HEK293 (cell line): ENCODE results near the gene CD300LB.

ENCODE experiments used
- CTCF ChIA-PET: fragments of 350-600 bp; formaldehyde crosslinking; extraction: SDS; loops from one replicate; lab custom pipeline; 2021; ENCODE audit warnings: antibody characterized with exemption; lab: Yijun Ruan, JAX
- POLR2A ChIA-PET: fragments of 300-600 bp; formaldehyde crosslinking; extraction: SDS; loops from one replicate; lab custom pipeline; 2020; ENCODE audit warnings: antibody characterized with exemption, inconsistent platforms; lab: Yijun Ruan, JAX
- H3K27ac ChIP-seq: fragments of 200-500 bp; sonication (Bioruptor generic); 2 replicates; pipeline ENCODE4 v1.5.1; 2014; ENCODE audit warnings: low read depth, low read length, control low read depth, inconsistent platforms; ENCODE audit errors: extremely low read depth
- H3K36me3 ChIP-seq, 2 experiments: fragments of 200-500 bp in 1 of 2; sonication (Bioruptor generic) in 1 of 2; 1 replicate in 1 of 2; 2 replicates in 1 of 2; pipeline ENCODE4 v1.5.1; 2014 to 2017; ENCODE audit warnings: inconsistent platforms in 2 of 2, low read length in 2 of 2; ENCODE audit not compliant: control insufficient read depth in 2 of 2, insufficient read depth in 1 of 2
- H3K4me1 ChIP-seq: fragments of 200-500 bp; sonication (Bioruptor generic); 2 replicates; pipeline ENCODE4 v1.5.1; 2014; ENCODE audit warnings: mild to moderate bottlenecking, low read length, inconsistent platforms; ENCODE audit not compliant: control insufficient read depth, insufficient read depth
- H3K4me3 ChIP-seq: 2 replicates; pipeline ENCODE4 v1.5.1; 2011; ENCODE audit warnings: low read depth, mild to moderate bottlenecking, control low read depth, low read length, moderate library complexity
- H3K9me3 ChIP-seq: fragments of 200-500 bp; sonication (Bioruptor generic); 2 replicates; pipeline ENCODE4 v1.5.1; 2014; ENCODE audit warnings: low read depth, low read length, inconsistent platforms; ENCODE audit not compliant: control insufficient read depth, insufficient read depth
- AEBP2 ChIP-seq: fragments of 450-650 bp; formaldehyde crosslinking; IDR thresholded peaks from 2 replicates; pipeline ENCODE4 v1.5.1; 2016; ENCODE audit warnings: missing biosample characterization, missing genetic modification characterization, borderline replicate concordance
- HIC1 ChIP-seq: fragments of 450-650 bp; formaldehyde crosslinking; IDR thresholded peaks from 2 replicates; pipeline ENCODE4 v1.5.1; 2016; ENCODE audit warnings: missing biosample characterization, missing genetic modification characterization
- INSM2 ChIP-seq: fragments of 450-650 bp; formaldehyde crosslinking; IDR thresholded peaks from 2 replicates; pipeline ENCODE4 v1.5.1; 2016; ENCODE audit warnings: missing biosample characterization, missing genetic modification characterization
- PRDM1 ChIP-seq: fragments of 450-650 bp; formaldehyde crosslinking; IDR thresholded peaks from 2 replicates; pipeline ENCODE4; 2016; ENCODE audit warnings: missing biosample characterization, missing genetic modification characterization
- SP7 ChIP-seq: fragments of 450-650 bp; formaldehyde crosslinking; IDR thresholded peaks from 2 replicates; pipeline ENCODE4 v1.5.1; 2016; ENCODE audit warnings: missing biosample characterization, missing genetic modification characterization
- TCF7L2 ChIP-seq: IDR thresholded peaks from 2 replicates; pipeline ENCODE4 v1.6.1; 2011; ENCODE audit warnings: low read depth, mild to moderate bottlenecking, inconsistent platforms, low read length, moderate library complexity, borderline replicate concordance
- YY1 ChIP-seq: fragments of 450-650 bp; formaldehyde crosslinking; IDR thresholded peaks from 2 replicates; pipeline ENCODE4 v1.5.1; 2018; ENCODE audit warnings: missing biosample characterization, missing genetic modification characterization
- ZBTB10 ChIP-seq: fragments of 450-650 bp; formaldehyde crosslinking; IDR thresholded peaks from 2 replicates; pipeline ENCODE4 v1.5.1; 2016; ENCODE audit warnings: missing biosample characterization, missing genetic modification characterization
- ZBTB48 ChIP-seq: fragments of 450-650 bp; formaldehyde crosslinking; IDR thresholded peaks from 2 replicates; pipeline ENCODE4 v1.5.1; 2016; ENCODE audit warnings: missing biosample characterization, missing genetic modification characterization
- ZBTB7A ChIP-seq: fragments of 450-650 bp; formaldehyde crosslinking; IDR thresholded peaks from 2 replicates; pipeline ENCODE4 v1.5.1; 2016; ENCODE audit warnings: low read depth, missing biosample characterization, missing genetic modification characterization
- ZFP41 ChIP-seq: fragments of 450-650 bp; formaldehyde crosslinking; IDR thresholded peaks from 2 replicates; pipeline ENCODE4 v1.5.1; 2016; ENCODE audit warnings: missing biosample characterization, missing genetic modification characterization, borderline replicate concordance
- ZNF132 ChIP-seq: fragments of 450-650 bp; formaldehyde crosslinking; IDR thresholded peaks from 2 replicates; pipeline ENCODE4 v1.5.1; 2017; ENCODE audit warnings: missing biosample characterization, missing genetic modification characterization, borderline replicate concordance
- ZNF175 ChIP-seq: fragments of 450-650 bp; formaldehyde crosslinking; IDR thresholded peaks from 2 replicates; pipeline ENCODE4 v1.5.1; 2016; ENCODE audit warnings: missing biosample characterization, missing genetic modification characterization
- ZNF239 ChIP-seq: fragments of 450-650 bp; formaldehyde crosslinking; IDR thresholded peaks from 2 replicates; pipeline ENCODE4 v1.5.1; 2016; ENCODE audit warnings: missing biosample characterization, missing genetic modification characterization
- ZNF48 ChIP-seq: fragments of 450-650 bp; formaldehyde crosslinking; IDR thresholded peaks from 2 replicates; pipeline ENCODE4 v1.5.1; 2016; ENCODE audit warnings: missing biosample characterization, missing genetic modification characterization
- ZNF548 ChIP-seq: fragments of 450-650 bp; formaldehyde crosslinking; IDR thresholded peaks from 2 replicates; pipeline ENCODE4 v1.5.1; 2016; ENCODE audit warnings: missing biosample characterization, missing genetic modification characterization
- ZNF560 ChIP-seq: fragments of 450-650 bp; formaldehyde crosslinking; IDR thresholded peaks from 2 replicates; pipeline ENCODE4 v1.5.1; 2017; ENCODE audit warnings: missing biosample characterization, missing genetic modification characterization, borderline replicate concordance
- ZNF621 ChIP-seq: fragments of 450-650 bp; formaldehyde crosslinking; IDR thresholded peaks from 2 replicates; pipeline ENCODE4 v1.5.1; 2017; ENCODE audit warnings: missing biosample characterization, missing genetic modification characterization
- ZNF704 ChIP-seq: fragments of 450-650 bp; formaldehyde crosslinking; IDR thresholded peaks from 2 replicates; pipeline ENCODE4 v1.5.1; 2016; ENCODE audit warnings: missing biosample characterization, missing genetic modification characterization
- ZSCAN23 ChIP-seq: fragments of 450-650 bp; formaldehyde crosslinking; IDR thresholded peaks from 2 replicates; pipeline ENCODE4 v1.5.1; 2016; ENCODE audit warnings: missing biosample characterization, missing genetic modification characterization
- ZSCAN30 ChIP-seq: fragments of 450-650 bp; IDR thresholded peaks from 2 replicates; pipeline ENCODE4 v1.5.1; 2018; ENCODE audit warnings: missing biosample characterization, mild to moderate bottlenecking, missing genetic modification characterization, moderate library complexity
- TF ChIP-seq, protein P1 (sequence below): fragments of 450-650 bp; formaldehyde crosslinking; IDR thresholded peaks from 2 replicates; pipeline ENCODE4 v1.5.1; 2016; ENCODE audit warnings: missing biosample characterization, missing genetic modification characterization, low read depth

The CD300LB gene

GRCh38 chr17:74578979-74579378 is 47.7 kb upstream of the CD300LB start:
- POLR2A ChIA-PET: no interaction called here
- no peak overlapping the region for H3K4me3 ChIP-seq
- CTCF ChIA-PET: interaction anchor here (0.7 kb wide), 1 partner anchor 92 kb away, joined by 3 read pairs; no protein-coding TSS in a partner anchor
- no peaks in the 10 kb centered on the region for H3K36me3 ChIP-seq
- no peaks in the 10 kb centered on the region for H3K4me1 ChIP-seq
- no peak overlapping the region for H3K27ac ChIP-seq
- TF ChIP-seq ZNF48 (tag by site-specific recombination): no peak
- TF ChIP-seq ZFP41 (tag by site-specific recombination): no peak
- TF ChIP-seq HIC1: no peak
- no peak for TF ChIP-seq ZNF621 (tag by site-specific recombination)
- TF ChIP-seq YY1: no peak
- TF ChIP-seq ZNF548 (tag by site-specific recombination): no peak
- TF ChIP-seq, all 188 proteins: peak for 0
- H3K9me3 ChIP-seq: no peaks in the 10 kb centered on the region

GRCh38 chr17:74574489-74575142 is 43.3 kb upstream of the CD300LB start:
- H3K4me1 ChIP-seq: no peaks in the 10 kb centered on the region
- H3K27ac ChIP-seq: no peak overlapping the region
- H3K36me3 ChIP-seq: no peaks in the 10 kb centered on the region
- CTCF ChIA-PET: interaction anchor here (0.8 to 1.6 kb wide), 2 partner anchors 8 to 34 kb away, joined by 4 to 9 read pairs; no protein-coding TSS in a partner anchor
- POLR2A ChIA-PET: interaction anchor here (0.6 kb wide), 1 partner anchor 50 kb away, joined by 9 read pairs; no protein-coding TSS in a partner anchor
- TF ChIP-seq ZNF704 (no peak), ZBTB48 (tag by site-specific recombination) (no peak), ZNF132 (tag by site-specific recombination) (no peak), INSM2 (tag by site-specific recombination) (no peak), ZBTB10 (tag by site-specific recombination) (no peak), ZSCAN30 (tag by site-specific recombination) (no peak), ZNF560 (tag by site-specific recombination) (no peak), AEBP2 (tag by site-specific recombination) (no peak), ZNF239 (tag by site-specific recombination) (no peak), SP7 (tag by site-specific recombination) (no peak), TCF7L2 (no peak), ZNF175 (tag by site-specific recombination) (no peak), ZSCAN23 (tag by site-specific recombination) (no peak), ZBTB7A (no peak), PRDM1 (tag by site-specific recombination) (no peak)
- TF ChIP-seq, protein P1, sequence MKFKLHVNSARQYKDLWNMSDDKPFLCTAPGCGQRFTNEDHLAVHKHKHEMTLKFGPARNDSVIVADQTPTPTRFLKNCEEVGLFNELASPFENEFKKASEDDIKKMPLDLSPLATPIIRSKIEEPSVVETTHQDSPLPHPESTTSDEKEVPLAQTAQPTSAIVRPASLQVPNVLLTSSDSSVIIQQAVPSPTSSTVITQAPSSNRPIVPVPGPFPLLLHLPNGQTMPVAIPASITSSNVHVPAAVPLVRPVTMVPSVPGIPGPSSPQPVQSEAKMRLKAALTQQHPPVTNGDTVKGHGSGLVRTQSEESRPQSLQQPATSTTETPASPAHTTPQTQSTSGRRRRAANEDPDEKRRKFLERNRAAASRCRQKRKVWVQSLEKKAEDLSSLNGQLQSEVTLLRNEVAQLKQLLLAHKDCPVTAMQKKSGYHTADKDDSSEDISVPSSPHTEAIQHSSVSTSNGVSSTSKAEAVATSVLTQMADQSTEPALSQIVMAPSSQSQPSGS (tag by site-specific recombination): no peak
- no peaks in the 10 kb centered on the region for H3K9me3 ChIP-seq
- H3K4me3 ChIP-seq: no peak overlapping the region
